ENCODE measurements around the gene TAOK2.
A peak's percentile ranks its signal among the peaks of the same experiment; 100 is the strongest.
"Not testable (repeated sequence)": the region's sequence is repeated elsewhere in the genome, so short reads cannot be mapped to it uniquely, and the experiment has no call there.

The TAOK2 gene

GRCh38 chr16:29973384-29974246 lies at the start of gene TAOK2:
TAOK2 (plus strand) TSS chr16:29973868; CDS start chr16:29977773, 3,905 bp downstream.
- peak; percentile 77 for DNase-seq

GRCh38 chr16:29925105-29925756 lies 48.4 kb upstream of the TAOK2 start:
- no peak for DNase-seq

- DNase-seq, result peak; percentile 85
Measured at GRCh38 chr16:29925781-29926710, 47.6 kb upstream of the TAOK2 start, which contains the start of gene KCTD13. KCTD13 (minus strand) TSS chr16:29926226; CDS start chr16:29926033, 193 bp downstream.

GRCh38 chr16:29926711-29927052 lies 47.0 kb upstream of the TAOK2 start:
- DNase-seq, result no peak

GRCh38 chr16:29927070-29927905 lies 46.4 kb upstream of the TAOK2 start:
- DNase-seq, result no peak

GRCh38 chr16:29931750-29932149 lies 41.9 kb upstream of the TAOK2 start:
- not testable (repeated sequence) for DNase-seq

- no peak for DNase-seq
Measured at GRCh38 chr16:29940656-29941055, 33.0 kb upstream of the TAOK2 start.

GRCh38 chr16:29943846-29944799 lies 29.5 kb upstream of the TAOK2 start:
- no peak for DNase-seq

- DNase-seq, result no peak
Measured at GRCh38 chr16:29947897-29948296, 25.8 kb upstream of the TAOK2 start.

- DNase-seq, result no peak
Measured at GRCh38 chr16:29950806-29951461, 22.7 kb upstream of the TAOK2 start.

- DNase-seq, result no peak
Measured at GRCh38 chr16:29951625-29952365, 21.9 kb upstream of the TAOK2 start.

- no peak for DNase-seq
Measured at GRCh38 chr16:29958756-29959155, 14.9 kb upstream of the TAOK2 start.

- no peak for DNase-seq
Measured at GRCh38 chr16:29959293-29959692, 14.4 kb upstream of the TAOK2 start.

- not testable (repeated sequence) for DNase-seq
Measured at GRCh38 chr16:29959821-29960220, 13.8 kb upstream of the TAOK2 start.

- DNase-seq, result no peak
Measured at GRCh38 chr16:29961127-29961478, 12.6 kb upstream of the TAOK2 start.

GRCh38 chr16:29961479-29962343 lies 12.0 kb upstream of the TAOK2 start, which contains the start of gene TMEM219:
TMEM219 (plus strand) TSS chr16:29962079; CDS start chr16:29963144, 1,065 bp downstream.
- peak; percentile 89 for DNase-seq

GRCh38 chr16:29962344-29962994 lies 11.2 kb upstream of the TAOK2 start:
- DNase-seq, result no peak
